HG02973 (cell line): ENCODE measurements around the gene TBC1D5.
"Not testable (repeated sequence)": the region's sequence is repeated elsewhere in the genome, so short reads cannot be mapped to it uniquely, and the experiment has no call there.

Experiments used
- ATAC-seq: cut with Tn5 transposase; IDR thresholded peaks from one replicate; pipeline ENCODE4 v1.9.1; 2021; ENCODE audit warnings: moderate library complexity; ENCODE audit not compliant: unreplicated experiment

The TBC1D5 gene

DNA sequence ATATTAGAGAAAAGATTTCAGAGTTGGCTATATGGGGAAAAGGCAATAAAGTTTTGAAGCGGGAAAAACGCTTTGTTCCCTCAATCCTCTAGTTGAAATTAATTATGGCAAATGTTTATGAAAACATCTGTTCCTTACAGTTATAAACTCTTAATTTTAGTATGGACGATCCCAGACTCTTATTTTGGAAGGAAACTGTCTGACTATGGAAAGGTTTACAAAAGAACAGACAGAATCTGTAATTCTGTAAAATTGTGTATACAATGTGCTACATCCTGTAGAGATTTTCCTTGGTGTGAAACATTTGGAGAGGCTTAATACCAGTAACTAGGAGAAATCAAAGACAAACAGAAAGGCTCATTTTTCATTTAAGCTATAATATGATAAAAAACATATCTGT, 311.8 kb downstream of the TBC1D5 start:
- ATAC-seq = no peak

DNA sequence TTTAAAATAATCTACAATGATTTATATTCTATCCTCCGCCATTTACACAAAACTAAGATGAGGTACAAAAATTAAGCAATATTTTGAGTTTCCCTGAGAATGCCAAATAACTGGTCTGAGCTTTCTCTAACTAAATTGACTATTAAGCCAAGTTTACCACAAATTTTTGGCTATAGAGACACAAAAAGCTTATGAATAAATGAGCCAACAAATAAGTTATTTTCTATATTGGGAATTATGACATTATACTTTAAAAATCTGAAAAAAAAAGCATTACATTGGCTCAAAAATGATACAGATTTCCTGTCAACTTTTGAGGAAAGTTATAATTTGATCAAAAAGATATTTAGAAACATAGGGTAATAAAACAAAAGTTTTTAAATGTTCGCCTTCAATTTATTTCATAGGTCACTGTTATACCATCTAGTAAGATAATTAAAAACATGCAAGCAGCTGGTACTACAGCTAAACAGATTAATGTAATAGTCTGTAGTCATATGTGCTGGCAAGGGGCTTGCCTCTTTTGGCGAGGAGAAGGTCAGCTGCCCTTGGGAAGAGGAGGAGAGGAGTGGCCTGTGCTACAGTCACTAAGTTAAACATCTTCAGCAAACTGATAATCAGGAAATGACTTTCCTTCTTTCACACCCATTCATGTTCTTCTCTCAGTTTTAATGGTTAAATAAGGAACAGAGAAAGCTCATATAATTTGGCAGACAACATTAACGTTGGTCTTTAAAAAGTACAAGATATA, 318.5 kb downstream of the TBC1D5 start:
- peak; percentile 76 for ATAC-seq

DNA sequence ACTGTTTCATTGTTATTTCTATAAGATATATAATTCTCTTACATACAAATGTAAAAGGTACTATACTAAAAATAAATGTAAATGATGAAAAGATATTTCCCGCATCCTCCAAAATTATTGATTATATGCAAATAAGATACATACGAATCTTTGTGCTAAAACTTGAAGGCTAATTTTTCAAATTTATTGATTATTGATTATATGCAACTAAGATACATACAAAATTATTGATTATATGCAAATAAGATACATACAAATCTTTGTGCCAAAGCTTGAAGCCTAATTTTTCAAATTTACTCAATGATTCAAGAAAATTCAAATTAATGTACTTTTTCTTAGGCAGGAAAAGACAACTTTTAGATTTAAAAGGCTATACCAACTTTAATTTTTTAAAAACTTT, 319.8 kb downstream of the TBC1D5 start:
- no peak for ATAC-seq

DNA sequence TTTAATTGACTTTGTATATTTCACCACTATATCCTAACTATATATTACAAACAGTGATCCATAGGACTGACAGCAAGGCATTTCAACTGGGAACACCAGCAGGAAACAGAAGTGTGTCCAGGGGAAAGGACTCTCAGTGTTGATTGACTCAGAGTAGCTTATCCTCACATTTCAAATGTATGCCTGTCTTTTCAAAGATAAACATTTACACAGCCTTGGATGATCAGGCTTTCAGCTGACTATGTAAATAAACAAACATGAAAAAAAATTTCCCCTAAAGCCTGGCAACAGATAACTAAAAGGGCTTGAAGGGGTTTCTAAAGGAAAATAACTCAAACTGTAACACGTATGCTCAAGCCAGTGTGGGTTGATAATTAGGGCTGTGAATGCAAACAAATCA, 321.8 kb downstream of the TBC1D5 start:
- ATAC-seq = no peak

DNA sequence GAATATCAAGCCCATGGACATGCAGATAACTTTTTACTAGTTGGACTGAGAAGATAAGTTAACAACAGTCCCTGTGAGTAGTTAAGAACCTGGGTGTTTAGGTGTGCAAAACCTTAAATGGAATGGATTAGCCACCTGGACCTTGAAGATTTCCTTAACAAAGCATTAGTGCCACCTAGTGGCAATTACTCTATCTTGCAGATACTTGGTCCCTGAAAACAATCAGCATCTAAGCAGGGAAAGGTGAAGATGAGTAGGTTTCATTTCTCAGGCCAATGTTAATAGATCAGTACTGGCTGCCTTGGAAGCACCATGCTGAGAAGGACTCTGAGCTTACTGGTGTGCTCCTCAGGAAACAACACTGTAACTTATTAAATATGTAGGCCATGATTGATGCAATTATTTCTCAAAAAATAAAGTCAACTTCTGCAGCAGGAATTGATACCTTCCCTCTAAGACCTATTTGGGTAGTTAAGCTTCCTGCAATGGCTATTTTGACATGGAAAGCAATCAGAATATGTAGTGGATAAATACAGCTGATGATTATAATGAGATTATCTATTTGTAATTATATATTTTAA, 329.4 kb downstream of the TBC1D5 start:
- peak; percentile 90 for ATAC-seq

DNA sequence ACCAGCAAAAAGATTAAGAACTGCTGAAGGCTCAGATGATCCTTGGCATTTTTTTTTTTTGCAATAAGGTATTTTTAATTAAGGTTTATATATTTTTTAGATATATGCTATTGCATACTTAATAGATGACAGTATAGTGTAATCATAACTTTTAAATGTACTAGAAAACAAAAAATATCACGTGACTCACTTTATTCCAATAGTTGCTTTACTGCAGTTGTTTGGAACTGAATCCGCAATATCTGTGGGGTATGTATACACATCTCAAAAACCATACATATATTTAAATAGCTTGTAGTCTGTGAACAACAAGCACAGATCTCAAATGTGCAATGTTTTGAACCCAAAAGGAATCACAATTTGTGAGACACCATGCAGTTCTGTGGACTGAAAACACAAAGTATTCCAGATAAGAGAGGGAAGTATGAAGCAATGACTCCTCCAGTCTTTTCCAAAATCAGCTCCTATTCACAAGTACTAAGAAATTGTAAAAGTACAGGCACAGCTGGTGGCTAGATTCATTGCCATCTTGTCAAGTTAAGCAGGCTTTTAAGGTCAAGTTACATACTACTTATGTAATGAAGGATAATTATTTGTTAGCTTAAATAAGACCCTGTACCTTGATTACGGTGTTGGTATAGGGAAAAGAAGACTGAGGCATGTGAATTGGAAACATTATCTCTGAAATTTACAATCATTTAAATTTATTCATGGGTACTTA, 331.1 kb downstream of the TBC1D5 start:
- no peak for ATAC-seq

DNA sequence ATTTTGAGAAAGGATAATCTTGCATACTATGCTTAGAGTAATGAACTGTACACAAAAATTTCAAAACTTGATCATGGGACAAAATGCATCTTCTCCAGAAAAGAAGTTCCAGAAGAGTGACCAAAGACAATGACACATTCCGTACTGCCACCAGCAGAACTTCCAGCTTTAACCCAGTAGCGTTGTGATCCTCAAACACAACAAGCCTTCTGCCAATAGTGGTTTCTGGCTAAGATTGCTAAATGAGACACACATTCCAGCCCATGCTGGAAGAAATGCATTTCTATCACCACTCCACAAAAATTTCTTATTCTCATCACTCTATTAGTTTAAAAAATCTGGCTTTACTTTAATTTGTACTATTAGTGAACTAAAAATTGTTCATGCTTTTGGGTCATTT, 334.9 kb downstream of the TBC1D5 start:
- no peak for ATAC-seq

DNA sequence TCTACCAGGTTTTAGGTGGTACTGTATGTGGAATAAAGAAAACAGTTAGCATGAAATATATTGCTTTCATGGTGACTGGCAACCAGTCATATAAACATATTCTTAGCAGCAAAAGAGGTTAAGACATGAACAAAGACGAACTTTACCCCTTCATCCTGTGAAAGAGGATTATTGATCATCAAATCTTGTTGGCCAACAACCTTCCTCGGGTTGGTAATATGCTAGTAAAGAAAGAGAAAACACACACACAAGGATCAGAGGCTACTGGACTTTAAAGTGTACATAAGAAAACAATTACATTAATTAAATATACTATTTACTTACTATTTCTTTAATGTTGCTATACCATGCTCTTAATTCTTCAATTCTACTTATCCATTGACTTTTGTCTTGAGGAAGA, 337.9 kb downstream of the TBC1D5 start:
- ATAC-seq = no peak

DNA sequence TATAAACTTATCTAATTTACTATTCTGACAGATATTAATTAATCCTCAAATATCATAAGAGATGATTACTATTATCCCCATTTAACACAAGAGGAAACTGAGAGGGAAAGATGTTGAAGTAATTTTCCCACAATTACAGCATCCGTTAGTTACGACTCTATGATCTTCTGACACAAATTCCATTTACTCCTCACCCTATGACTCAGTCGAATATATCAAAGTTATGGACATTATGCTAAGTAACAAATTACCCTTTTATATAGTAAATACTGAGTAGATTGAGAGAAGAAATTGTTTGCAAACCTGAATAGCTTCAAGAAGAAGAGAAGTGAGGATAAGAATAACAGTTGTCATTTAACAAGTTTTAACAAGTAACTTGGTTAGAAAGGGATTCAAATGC, 340.0 kb downstream of the TBC1D5 start:
- ATAC-seq = no peak

DNA sequence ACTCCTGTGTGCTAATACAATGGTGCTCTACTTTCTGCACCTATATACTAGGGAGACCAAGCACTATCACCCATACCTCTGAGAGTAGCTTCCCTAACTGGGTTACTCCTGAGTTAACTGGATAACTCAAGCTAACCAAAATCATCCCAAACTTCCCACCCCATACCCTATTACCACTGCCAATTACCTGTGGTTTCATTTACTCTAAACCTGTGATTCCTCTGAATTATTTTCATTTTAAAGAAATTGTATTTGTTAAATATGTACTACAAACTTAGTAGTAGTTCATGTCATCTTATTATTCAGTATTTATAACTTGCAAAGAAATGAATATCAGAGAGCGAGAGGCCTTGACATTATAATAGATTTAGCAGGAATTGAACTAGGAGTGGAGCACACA, 340.5 kb downstream of the TBC1D5 start:
- no peak for ATAC-seq

DNA sequence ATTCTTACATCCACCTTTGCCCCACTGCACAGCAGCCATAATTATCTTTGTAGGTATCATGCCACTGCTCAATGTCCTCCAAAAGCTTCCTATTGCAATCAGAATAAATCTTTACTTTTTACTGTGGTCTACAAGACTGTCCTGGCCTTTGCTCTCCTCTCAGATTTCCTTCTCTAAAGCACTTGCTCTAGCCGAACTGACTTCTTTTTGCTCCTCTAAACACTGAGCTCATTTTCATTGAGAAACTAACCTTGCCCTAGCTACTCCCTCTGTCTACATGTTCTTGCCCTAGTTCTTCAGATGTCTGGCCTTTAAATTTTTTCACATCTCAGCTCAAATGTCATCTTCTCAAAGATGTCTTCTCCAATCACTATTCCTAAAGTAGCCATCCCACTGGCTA, 342.8 kb downstream of the TBC1D5 start:
- ATAC-seq = peak; percentile 33

DNA sequence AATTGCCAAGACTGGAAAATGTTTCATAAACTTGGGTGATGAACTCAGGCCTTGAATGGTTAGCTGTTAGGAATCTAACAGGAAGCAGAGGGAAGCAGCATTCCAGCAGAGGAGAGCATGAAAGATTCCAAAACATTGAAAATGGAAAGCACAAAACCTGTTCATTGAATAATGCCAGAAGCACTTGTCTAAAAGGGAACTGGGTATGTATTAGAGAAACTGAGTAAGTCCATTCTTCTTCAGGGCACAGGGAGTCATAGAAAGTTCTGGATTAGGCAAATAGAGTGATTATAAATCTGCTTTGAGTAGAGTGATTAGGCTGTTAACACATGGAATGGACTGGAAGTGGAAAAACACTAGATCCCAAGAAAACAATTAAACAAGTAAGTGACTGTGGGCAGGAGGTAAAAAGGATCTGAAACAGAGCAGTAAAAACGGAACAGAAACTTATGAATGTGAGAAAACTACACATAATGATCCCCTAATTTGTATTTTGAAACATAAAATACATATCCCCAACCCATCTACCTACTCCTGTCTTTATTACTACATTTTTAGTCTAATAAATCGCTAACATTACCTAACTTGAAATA, 343.4 kb downstream of the TBC1D5 start:
- peak; percentile 96 for ATAC-seq

DNA sequence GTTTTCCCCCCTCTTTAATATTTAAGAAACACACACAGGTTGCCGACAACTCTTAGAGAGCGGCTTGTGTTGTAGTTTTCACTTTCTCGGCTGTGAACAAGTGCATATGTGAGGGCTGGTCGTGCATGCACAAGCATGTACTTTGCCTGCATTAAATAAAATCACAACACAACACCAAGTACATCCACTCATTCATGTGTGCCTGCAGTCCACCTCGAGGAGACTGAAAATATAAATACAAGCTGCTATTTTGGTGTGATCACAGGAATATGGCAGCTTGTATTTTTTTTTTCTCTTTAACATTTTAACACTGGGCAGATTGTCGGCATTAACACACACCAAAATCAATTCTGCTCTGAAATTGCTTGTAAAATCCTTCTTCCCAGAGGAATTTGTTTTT, 346.4 kb downstream of the TBC1D5 start:
- ATAC-seq = no peak

DNA sequence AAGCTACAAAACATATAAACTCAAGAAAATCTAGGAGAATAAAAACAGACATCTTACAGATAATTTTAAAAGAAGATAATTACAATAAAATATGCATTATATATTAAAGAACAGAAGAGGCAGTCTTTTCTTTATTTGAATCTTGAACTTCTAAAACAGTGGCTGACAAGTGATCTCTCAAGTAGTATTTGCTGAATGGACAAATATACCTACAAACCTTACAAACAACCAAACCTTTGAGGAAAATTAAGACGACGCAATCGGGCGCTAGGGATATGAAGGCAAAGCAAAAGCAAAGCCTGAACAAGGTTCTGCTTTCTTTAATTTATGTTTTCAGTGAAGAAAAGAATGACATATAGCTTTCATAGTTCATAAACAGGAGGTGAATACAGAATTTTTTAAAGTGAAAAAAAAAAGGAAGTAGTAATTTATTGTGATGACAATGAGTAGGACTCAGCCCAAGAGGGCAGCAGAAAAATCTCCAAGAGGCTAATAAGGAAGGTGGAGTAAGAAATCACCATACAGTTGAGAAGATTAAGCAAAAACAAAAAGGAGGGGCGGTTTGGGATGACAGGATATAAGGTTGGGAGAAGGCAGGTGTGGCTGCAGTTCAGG, 347.8 kb downstream of the TBC1D5 start:
- ATAC-seq = no peak

DNA sequence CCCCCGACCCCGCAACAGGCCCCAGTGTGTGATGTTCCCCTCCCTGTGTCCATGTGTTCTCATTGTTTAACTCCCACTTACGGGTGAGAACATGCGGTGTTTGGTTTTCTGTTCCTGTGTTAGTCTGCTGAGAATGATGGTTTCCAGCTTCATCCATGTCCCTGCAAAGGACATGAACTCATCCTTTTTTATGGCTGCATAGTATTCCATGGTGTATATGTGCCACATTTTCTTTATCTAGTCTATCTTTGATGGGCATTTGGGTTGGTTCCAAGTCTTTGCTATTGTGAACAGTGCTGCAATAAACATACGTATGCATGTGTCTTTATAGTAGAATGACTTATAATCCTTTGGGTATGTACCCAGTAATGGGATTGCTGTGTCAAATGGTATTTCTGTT, 349.9 kb downstream of the TBC1D5 start:
- not testable (repeated sequence) for ATAC-seq

DNA sequence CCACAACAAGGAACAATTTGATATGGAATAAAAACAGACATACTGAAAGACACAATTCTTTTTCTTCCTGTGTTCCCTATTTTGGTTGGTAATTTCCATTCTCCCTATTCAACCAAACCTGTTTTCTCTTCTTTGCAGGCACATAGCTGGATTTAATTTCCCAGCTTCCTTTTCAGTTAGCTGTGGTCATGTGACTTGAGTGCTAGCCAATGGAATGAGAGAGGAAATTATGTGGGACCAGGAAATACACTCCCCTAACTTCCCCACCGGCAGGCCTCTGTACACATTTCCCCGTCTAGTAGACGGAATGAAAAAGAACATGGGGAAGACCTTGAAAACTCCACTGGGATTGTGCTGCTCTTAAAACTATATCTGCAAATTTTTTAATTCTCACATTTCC, 351.6 kb downstream of the TBC1D5 start:
- ATAC-seq = no peak

DNA sequence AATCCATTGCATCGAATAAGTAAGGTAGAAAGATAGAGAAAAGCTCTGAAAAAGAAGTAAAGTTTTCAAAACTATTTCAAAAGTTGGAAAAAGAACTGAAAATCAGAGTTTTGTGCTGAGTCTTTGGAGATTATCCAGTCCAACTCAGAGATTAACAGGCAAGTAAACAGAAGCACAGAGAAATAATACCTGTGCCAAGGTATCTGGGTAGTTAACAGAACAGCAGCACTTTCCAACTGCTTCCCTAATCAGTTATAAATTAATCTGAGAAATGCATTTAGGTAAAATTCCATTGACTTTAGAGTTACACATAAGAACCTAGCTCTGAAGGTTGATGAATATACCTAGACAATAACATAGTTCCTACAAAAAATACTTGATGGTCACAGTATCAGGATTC, 355.3 kb downstream of the TBC1D5 start:
- ATAC-seq = no peak

DNA sequence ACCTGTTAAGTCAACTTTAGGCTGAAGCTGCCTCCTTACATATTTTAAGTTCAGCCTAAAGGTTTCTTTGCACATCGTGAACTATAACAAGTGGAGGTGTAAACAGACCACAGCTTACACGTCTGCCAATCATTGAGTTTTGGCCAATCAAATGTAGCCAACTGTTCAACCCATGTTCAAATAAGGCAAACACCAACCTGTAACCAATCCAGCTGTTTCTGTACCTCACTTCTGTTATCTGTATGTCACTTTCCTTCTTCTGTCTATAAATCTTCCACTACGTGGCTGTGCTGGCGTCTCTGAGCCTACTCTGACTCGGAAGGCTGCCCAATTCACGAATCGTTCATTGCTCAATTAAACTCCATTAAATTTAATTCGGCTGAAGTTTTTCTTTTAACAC, 356.0 kb downstream of the TBC1D5 start:
- no peak for ATAC-seq

DNA sequence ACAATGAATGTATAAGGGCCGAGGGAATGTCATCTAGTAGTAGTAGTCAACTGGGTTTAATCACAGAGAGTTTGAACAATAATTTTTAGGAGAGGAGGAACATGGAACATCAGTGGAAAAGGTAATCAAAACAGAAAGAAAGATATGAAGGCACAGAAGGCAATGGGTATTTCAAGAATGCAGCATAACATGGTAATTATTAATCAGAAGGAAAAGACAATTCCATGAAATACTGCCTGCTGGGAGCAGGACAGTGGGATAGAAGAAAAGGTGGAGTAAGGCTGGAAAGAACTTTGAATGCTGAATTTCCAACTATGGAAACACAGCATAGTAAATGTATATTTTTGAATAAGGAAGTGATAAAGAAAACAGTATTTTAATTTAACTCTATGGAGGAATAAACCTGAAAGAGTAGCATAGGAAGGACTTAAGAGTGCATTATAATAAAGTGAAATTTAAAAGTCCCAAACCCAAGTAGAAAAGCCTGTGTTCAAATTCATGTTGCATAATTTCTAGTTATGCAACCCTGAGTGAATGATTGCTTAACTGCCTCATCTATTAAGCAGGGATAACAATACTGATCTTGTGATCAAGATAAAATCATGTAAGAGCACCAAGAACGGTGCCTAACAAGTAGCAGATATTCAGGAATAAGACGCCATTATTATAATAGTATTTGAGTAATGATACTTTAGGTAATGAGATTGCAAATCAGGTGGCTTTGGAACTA, 357.7 kb downstream of the TBC1D5 start:
- no peak for ATAC-seq

DNA sequence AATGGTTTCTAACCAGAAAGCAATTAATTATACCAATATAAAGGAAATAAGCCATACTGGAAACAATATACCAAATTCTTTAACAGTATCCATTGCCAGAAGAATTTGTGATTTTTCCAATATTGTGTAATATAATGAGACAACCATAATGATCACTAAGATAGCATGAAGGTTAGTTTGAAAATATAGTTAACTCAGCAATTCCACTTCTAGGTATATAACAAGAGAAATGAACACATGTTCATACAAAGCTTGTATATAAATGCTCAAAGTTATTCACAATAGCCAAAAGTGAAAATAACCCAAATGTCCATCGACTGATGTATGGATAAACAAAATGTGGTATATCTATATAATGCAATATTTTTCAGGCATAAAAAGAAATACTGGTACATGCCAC, 369.1 kb downstream of the TBC1D5 start:
- no peak for ATAC-seq
